Activated naive CD4-positive, alpha-beta T cell treated with anti-CD3 and anti-CD28 coated beads for 36 hours (primary cell): ENCODE results near the gene ABCC4. TPM values are rescaled to one million over a fixed set of nuclear protein-coding genes. Genes with fewer than 3 reads are reported as not detected.

Experiments
- CTCF ChIA-PET: fragments of 350-600 bp; sonication (Branson Sonifier 250); formaldehyde crosslinking; loops from one replicate; lab custom pipeline; 2021; ENCODE audit warnings: antibody characterized with exemption; lab: Charles Lee
- DNase-seq: peaks from one replicate; pipeline ENCODE4 v3.0.0-alpha.2; 2020
- H3K27ac Mint-ChIP-seq: one replicate; pipeline ENCODE4 v1.8.0; 2021; ENCODE audit warnings: mild to moderate bottlenecking, mixed read lengths
- H3K27me3 Mint-ChIP-seq: one replicate; pipeline ENCODE4 v1.8.0; 2021; ENCODE audit warnings: low read depth, mixed read lengths
- H3K36me3 Mint-ChIP-seq: one replicate; pipeline ENCODE4 v1.8.0; 2021; ENCODE audit warnings: low read depth, mixed read lengths
- H3K4me1 Mint-ChIP-seq: one replicate; pipeline ENCODE4 v1.8.0; 2021; ENCODE audit warnings: low read depth, mixed read lengths
- H3K4me3 Mint-ChIP-seq: one replicate; pipeline ENCODE4 v1.8.0; 2021; ENCODE audit warnings: mild to moderate bottlenecking, moderate library complexity, mixed read lengths
- H3K9me3 Mint-ChIP-seq: one replicate; pipeline ENCODE4 v1.8.0; 2021; ENCODE audit warnings: mixed read lengths
- intact Hi-C: fragments of 100-400 bp; cut with micrococcal nuclease; formaldehyde crosslinking; loops from one replicate; pipeline ENCODE4 v1.15.1; 2023
- total RNA-seq, 2 experiments: library from RNA; stranded (reverse); gene quantifications; one replicate each; pipeline ENCODE4 v1.2.3, GENCODE V29; 2021

The ABCC4 gene
- total RNA-seq, 2 experiments from 2014 or later: 8.0 to 8.1 TPM

GRCh38 chr13:95136638-95137037 is 164.6 kb downstream of the ABCC4 start:
- DNase-seq: no peak
- no peaks in the 10 kb centered on the region for H3K27me3 Mint-ChIP-seq
- no peaks in the 10 kb centered on the region for H3K4me1 Mint-ChIP-seq
- intact Hi-C loops: no loop called here
- H3K27ac Mint-ChIP-seq: no peak overlapping the region
- no peak overlapping the region for H3K4me3 Mint-ChIP-seq
- H3K9me3 Mint-ChIP-seq: no peaks in the 10 kb centered on the region
- CTCF ChIA-PET: no interaction called here
- H3K36me3 Mint-ChIP-seq: peaks cover 43% of the 10 kb centered on the region

- peaks cover 21% of the 10 kb centered on the region for H3K36me3 Mint-ChIP-seq
- H3K4me1 Mint-ChIP-seq: no peaks in the 10 kb centered on the region
- no peaks in the 10 kb centered on the region for H3K27me3 Mint-ChIP-seq
- no peak overlapping the region for H3K4me3 Mint-ChIP-seq
- no peaks in the 10 kb centered on the region for H3K9me3 Mint-ChIP-seq
- CTCF ChIA-PET: no interaction called here
- no peak overlapping the region for H3K27ac Mint-ChIP-seq
- no peak for DNase-seq
- intact Hi-C loops: no loop called here
Observed at GRCh38 chr13:95133498-95133897, 167.8 kb downstream of the ABCC4 start.

- no peaks in the 10 kb centered on the region for H3K4me1 Mint-ChIP-seq
- no peaks in the 10 kb centered on the region for H3K9me3 Mint-ChIP-seq
- peaks cover 21% of the 10 kb centered on the region for H3K36me3 Mint-ChIP-seq
- intact Hi-C loops: no loop called here
- CTCF ChIA-PET: no interaction called here
- DNase-seq: no peak
- H3K4me3 Mint-ChIP-seq: no peak overlapping the region
- no peaks in the 10 kb centered on the region for H3K27me3 Mint-ChIP-seq
- H3K27ac Mint-ChIP-seq: no peak overlapping the region
Observed at GRCh38 chr13:95129004-95129403, 172.2 kb downstream of the ABCC4 start.

- Mint-ChIP-seq H3K4me3 (no peak overlapping the region), H3K27me3 (no peaks in the 10 kb centered on the region), H3K4me1 (no peaks in the 10 kb centered on the region), H3K36me3 (peaks cover 20% of the 10 kb centered on the region), H3K27ac (no peak overlapping the region), H3K9me3 (no peaks in the 10 kb centered on the region)
- intact Hi-C loops: no loop called here
- no peak for DNase-seq
- CTCF ChIA-PET: no interaction called here
Observed at GRCh38 chr13:95128045-95128643, 173.1 kb downstream of the ABCC4 start.

GRCh38 chr13:95124959-95125358 is 176.3 kb downstream of the ABCC4 start:
- CTCF ChIA-PET: interaction anchor here (0.6 kb wide), 1 partner anchor 277 kb away, joined by 3 read pairs; no protein-coding TSS in a partner anchor
- H3K27me3 Mint-ChIP-seq: no peaks in the 10 kb centered on the region
- H3K36me3 Mint-ChIP-seq: peaks cover 29% of the 10 kb centered on the region
- intact Hi-C loops: no loop called here
- peaks cover 14% of the 10 kb centered on the region for H3K4me1 Mint-ChIP-seq
- H3K27ac Mint-ChIP-seq: no peak overlapping the region
- H3K4me3 Mint-ChIP-seq: no peak overlapping the region
- no peak for DNase-seq
- H3K9me3 Mint-ChIP-seq: no peaks in the 10 kb centered on the region

- H3K4me3 Mint-ChIP-seq: no peak overlapping the region
- H3K9me3 Mint-ChIP-seq: no peaks in the 10 kb centered on the region
- intact Hi-C loops: no loop called here
- CTCF ChIA-PET: no interaction called here
- no peak overlapping the region for H3K27ac Mint-ChIP-seq
- H3K4me1 Mint-ChIP-seq: peaks cover 16% of the 10 kb centered on the region
- peaks cover 27% of the 10 kb centered on the region for H3K36me3 Mint-ChIP-seq
- no peaks in the 10 kb centered on the region for H3K27me3 Mint-ChIP-seq
- DNase-seq: no peak
Observed at GRCh38 chr13:95123726-95124125, 177.5 kb downstream of the ABCC4 start.

GRCh38 chr13:95122063-95122462 is 179.2 kb downstream of the ABCC4 start:
- peaks cover 18% of the 10 kb centered on the region for H3K4me1 Mint-ChIP-seq
- no peak for DNase-seq
- no peak overlapping the region for H3K4me3 Mint-ChIP-seq
- H3K27me3 Mint-ChIP-seq: no peaks in the 10 kb centered on the region
- H3K27ac Mint-ChIP-seq: no peak overlapping the region
- intact Hi-C loops: no loop called here
- CTCF ChIA-PET: no interaction called here
- no peaks in the 10 kb centered on the region for H3K9me3 Mint-ChIP-seq
- H3K36me3 Mint-ChIP-seq: peaks cover 23% of the 10 kb centered on the region

- H3K27me3 Mint-ChIP-seq: no peaks in the 10 kb centered on the region
- no peaks in the 10 kb centered on the region for H3K9me3 Mint-ChIP-seq
- CTCF ChIA-PET: no interaction called here
- peaks cover 19% of the 10 kb centered on the region for H3K4me1 Mint-ChIP-seq
- no peak overlapping the region for H3K27ac Mint-ChIP-seq
- intact Hi-C loops: no loop called here
- H3K4me3 Mint-ChIP-seq: no peak overlapping the region
- no peak for DNase-seq
- peaks cover 23% of the 10 kb centered on the region for H3K36me3 Mint-ChIP-seq
Observed at GRCh38 chr13:95121516-95121915, 179.7 kb downstream of the ABCC4 start.

GRCh38 chr13:95120650-95121049 is 180.6 kb downstream of the ABCC4 start:
- Mint-ChIP-seq H3K4me3 (no peak overlapping the region), H3K9me3 (no peaks in the 10 kb centered on the region), H3K4me1 (peaks cover 19% of the 10 kb centered on the region), H3K27me3 (no peaks in the 10 kb centered on the region), H3K27ac (no peak overlapping the region), H3K36me3 (peaks cover 25% of the 10 kb centered on the region)
- intact Hi-C loops: no loop called here
- no peak for DNase-seq
- CTCF ChIA-PET: no interaction called here

- no peak for DNase-seq
- H3K4me1 Mint-ChIP-seq: peaks cover 19% of the 10 kb centered on the region
- no peak overlapping the region for H3K27ac Mint-ChIP-seq
- intact Hi-C loops: no loop called here
- peaks cover 26% of the 10 kb centered on the region for H3K36me3 Mint-ChIP-seq
- CTCF ChIA-PET: no interaction called here
- no peaks in the 10 kb centered on the region for H3K9me3 Mint-ChIP-seq
- H3K4me3 Mint-ChIP-seq: no peak overlapping the region
- H3K27me3 Mint-ChIP-seq: no peaks in the 10 kb centered on the region
Observed at GRCh38 chr13:95118541-95119324, 182.5 kb downstream of the ABCC4 start.

GRCh38 chr13:95117092-95117491 is 184.2 kb downstream of the ABCC4 start:
- no peak overlapping the region for H3K4me3 Mint-ChIP-seq
- no peaks in the 10 kb centered on the region for H3K9me3 Mint-ChIP-seq
- intact Hi-C loops: no loop called here
- H3K27me3 Mint-ChIP-seq: no peaks in the 10 kb centered on the region
- peaks cover 10% of the 10 kb centered on the region for H3K4me1 Mint-ChIP-seq
- no peak for DNase-seq
- no peak overlapping the region for H3K27ac Mint-ChIP-seq
- CTCF ChIA-PET: no interaction called here
- H3K36me3 Mint-ChIP-seq: peaks cover 17% of the 10 kb centered on the region

- Mint-ChIP-seq H3K27ac (no peak overlapping the region), H3K4me1 (peaks cover 5% of the 10 kb centered on the region), H3K4me3 (no peak overlapping the region), H3K27me3 (no peaks in the 10 kb centered on the region), H3K9me3 (no peaks in the 10 kb centered on the region), H3K36me3 (peaks cover 10% of the 10 kb centered on the region)
- DNase-seq: no peak
- intact Hi-C loops: no loop called here
- CTCF ChIA-PET: no interaction called here
Observed at GRCh38 chr13:95115525-95115924, 185.7 kb downstream of the ABCC4 start.

- CTCF ChIA-PET: interaction anchor here (0.6 to 1.2 kb wide), 2 partner anchors 35 to 182 kb away, joined by 3 read pairs; no protein-coding TSS in a partner anchor
- H3K4me1 Mint-ChIP-seq: peaks cover 3% of the 10 kb centered on the region
- H3K36me3 Mint-ChIP-seq: peaks cover 19% of the 10 kb centered on the region
Observed at GRCh38 chr13:95113601-95114000, 187.7 kb downstream of the ABCC4 start.

More at GRCh38 chr13:95113601-95114000, 187.7 kb downstream of the ABCC4 start:
- H3K27me3 Mint-ChIP-seq: no peaks in the 10 kb centered on the region
- no peak overlapping the region for H3K4me3 Mint-ChIP-seq
- peaks cover 5% of the 10 kb centered on the region for H3K9me3 Mint-ChIP-seq
- intact Hi-C loops: no loop called here
- DNase-seq: no peak
- H3K27ac Mint-ChIP-seq: no peak overlapping the region
